ENCODE measurements around the gene NOVA2.

Gene NOVA2

GRCh38 chr19:45901912-45902650, 71.6 kb downstream of the NOVA2 start, which contains the start of gene MYPOP:
Gene MYPOP, minus strand, starts transcription at chr19:45902613. Its CDS starts 840 bp downstream, at chr19:45901773.
- Histone ChIP-seq H3K9me2 (replicated peaks; ENCODE audit: control insufficient read depth, low read length) (no peaks in the 10 kb centered on the region), H3K27me3 (ENCODE audit: control insufficient read depth, low read length) (no peaks in the 10 kb centered on the region), H3K9me3 (ENCODE audit: control insufficient read depth, insufficient read depth, low read length) (no peaks in the 10 kb centered on the region), H3K4me3 (ENCODE audit: low read length) (peak within 1 kb of the TSS; percentile 88), H3K4me1 (ENCODE audit: control insufficient read depth, low read length) (peaks cover 24% of the 10 kb centered on the region), H3K79me2 (ENCODE audit: control insufficient read depth, low read length) (peaks cover 27% of the 10 kb centered on the region), H3K36me3 (ENCODE audit: control insufficient read depth, low read length) (peaks cover 30% of the 10 kb centered on the region), H3K4me2 (ENCODE audit: low read length) (peak within 1 kb of the TSS; percentile 89), H4K20me1 (ENCODE audit: control insufficient read depth, insufficient read depth, low read depth, low read length) (no peaks in the 10 kb centered on the region), H3F3A (ENCODE audit: control insufficient read depth, insufficient read depth) (no peaks in the 10 kb centered on the region), H3K27ac (ENCODE audit: low read depth, low read length) (peak within 1 kb of the TSS; percentile 54)
- TF ChIP-seq, protein P1, sequence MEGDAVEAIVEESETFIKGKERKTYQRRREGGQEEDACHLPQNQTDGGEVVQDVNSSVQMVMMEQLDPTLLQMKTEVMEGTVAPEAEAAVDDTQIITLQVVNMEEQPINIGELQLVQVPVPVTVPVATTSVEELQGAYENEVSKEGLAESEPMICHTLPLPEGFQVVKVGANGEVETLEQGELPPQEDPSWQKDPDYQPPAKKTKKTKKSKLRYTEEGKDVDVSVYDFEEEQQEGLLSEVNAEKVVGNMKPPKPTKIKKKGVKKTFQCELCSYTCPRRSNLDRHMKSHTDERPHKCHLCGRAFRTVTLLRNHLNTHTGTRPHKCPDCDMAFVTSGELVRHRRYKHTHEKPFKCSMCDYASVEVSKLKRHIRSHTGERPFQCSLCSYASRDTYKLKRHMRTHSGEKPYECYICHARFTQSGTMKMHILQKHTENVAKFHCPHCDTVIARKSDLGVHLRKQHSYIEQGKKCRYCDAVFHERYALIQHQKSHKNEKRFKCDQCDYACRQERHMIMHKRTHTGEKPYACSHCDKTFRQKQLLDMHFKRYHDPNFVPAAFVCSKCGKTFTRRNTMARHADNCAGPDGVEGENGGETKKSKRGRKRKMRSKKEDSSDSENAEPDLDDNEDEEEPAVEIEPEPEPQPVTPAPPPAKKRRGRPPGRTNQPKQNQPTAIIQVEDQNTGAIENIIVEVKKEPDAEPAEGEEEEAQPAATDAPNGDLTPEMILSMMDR (IDR thresholded peaks at IDR 0.05; ENCODE audit: low read depth, low read length, poor library complexity, severe bottlenecking), result peak; percentile 12
- no peak for TF ChIP-seq EZH2phosphoT487 (IDR thresholded peaks at IDR 0.05; ENCODE audit: borderline replicate concordance, low read length)

GRCh38 chr19:45901432-45901911, 72.2 kb downstream of the NOVA2 start:
- TF ChIP-seq, protein P1 (IDR thresholded peaks at IDR 0.05; ENCODE audit: low read depth, low read length, poor library complexity, severe bottlenecking), result no peak
- no peak for TF ChIP-seq EZH2phosphoT487 (IDR thresholded peaks at IDR 0.05; ENCODE audit: borderline replicate concordance, low read length)
- no peaks in the 10 kb centered on the region for H3F3A ChIP-seq (ENCODE audit: control insufficient read depth, insufficient read depth)
- H3K9me3 ChIP-seq (ENCODE audit: control insufficient read depth, insufficient read depth, low read length), result no peaks in the 10 kb centered on the region
- no peaks in the 10 kb centered on the region for H3K27me3 ChIP-seq (ENCODE audit: control insufficient read depth, low read length)
- H3K4me2 ChIP-seq (ENCODE audit: low read length), result peak overlapping the region; percentile 85
- peak overlapping the region; percentile 88 for H3K4me3 ChIP-seq (ENCODE audit: low read length)
- H3K79me2 ChIP-seq (ENCODE audit: control insufficient read depth, low read length), result peaks cover 27% of the 10 kb centered on the region
- H3K4me1 ChIP-seq (ENCODE audit: control insufficient read depth, low read length), result peaks cover 24% of the 10 kb centered on the region
- H3K9me2 ChIP-seq (replicated peaks; ENCODE audit: control insufficient read depth, low read length), result no peaks in the 10 kb centered on the region
- H3K36me3 ChIP-seq (ENCODE audit: control insufficient read depth, low read length), result peaks cover 30% of the 10 kb centered on the region
- no peak overlapping the region for H3K27ac ChIP-seq (ENCODE audit: low read depth, low read length)
- H4K20me1 ChIP-seq (ENCODE audit: control insufficient read depth, insufficient read depth, low read depth, low read length), result no peaks in the 10 kb centered on the region

GRCh38 chr19:45900738-45901431, 72.8 kb downstream of the NOVA2 start:
- no peak for TF ChIP-seq EZH2phosphoT487 (IDR thresholded peaks at IDR 0.05; ENCODE audit: borderline replicate concordance, low read length)
- TF ChIP-seq, protein P1 (IDR thresholded peaks at IDR 0.05; ENCODE audit: low read depth, low read length, poor library complexity, severe bottlenecking), result no peak
- peak overlapping the region; percentile 85 for H3K4me2 ChIP-seq (ENCODE audit: low read length)
- H3F3A ChIP-seq (ENCODE audit: control insufficient read depth, insufficient read depth), result no peaks in the 10 kb centered on the region

More at GRCh38 chr19:45900738-45901431, 72.8 kb downstream of the NOVA2 start:
- Histone ChIP-seq H3K4me3 (ENCODE audit: low read length) (peak overlapping the region; percentile 88), H3K9me3 (ENCODE audit: control insufficient read depth, insufficient read depth, low read length) (no peaks in the 10 kb centered on the region), H3K27me3 (ENCODE audit: control insufficient read depth, low read length) (no peaks in the 10 kb centered on the region), H3K36me3 (ENCODE audit: control insufficient read depth, low read length) (peaks cover 30% of the 10 kb centered on the region), H3K79me2 (ENCODE audit: control insufficient read depth, low read length) (peaks cover 27% of the 10 kb centered on the region), H3K27ac (ENCODE audit: low read depth, low read length) (no peak overlapping the region), H3K9me2 (replicated peaks; ENCODE audit: control insufficient read depth, low read length) (no peaks in the 10 kb centered on the region), H4K20me1 (ENCODE audit: control insufficient read depth, insufficient read depth, low read depth, low read length) (no peaks in the 10 kb centered on the region), H3K4me1 (ENCODE audit: control insufficient read depth, low read length) (peaks cover 24% of the 10 kb centered on the region)

All from DOHH2 (cell line).